ENCODE results near the gene CPEB4.

DNA sequence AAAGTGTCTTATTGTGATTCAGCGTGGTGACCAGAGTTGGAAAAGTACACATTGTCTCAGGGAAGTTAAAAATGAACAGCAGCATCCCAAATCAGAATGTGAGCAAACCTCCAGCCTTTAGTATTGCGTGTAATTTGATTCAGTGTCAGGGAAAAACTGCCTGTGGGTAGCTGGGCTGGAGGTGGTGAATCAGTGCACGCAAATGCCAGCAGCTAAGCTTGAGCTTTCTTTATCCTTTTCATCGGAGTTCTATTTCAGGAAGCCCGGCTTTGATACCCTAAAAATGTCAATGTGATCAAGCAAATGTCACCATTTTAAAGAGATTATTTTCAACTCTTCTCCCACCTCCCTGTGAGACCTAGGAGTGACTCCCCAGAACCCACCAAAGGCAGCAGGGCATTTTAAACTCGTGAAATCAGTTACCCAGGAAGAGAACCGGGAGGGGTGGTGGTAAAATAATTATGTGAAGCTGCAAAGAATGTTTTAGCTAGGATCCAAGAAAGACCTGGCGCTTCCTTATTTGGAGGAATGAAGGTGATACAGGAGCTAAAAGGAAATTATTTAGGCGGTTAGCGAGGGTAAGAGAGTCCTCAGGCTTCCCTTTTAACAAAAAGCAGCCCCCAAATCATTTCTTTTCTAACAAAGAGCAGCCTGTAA, 75.2 kb downstream of the CPEB4 start:
- TF ChIP-seq, protein P1, sequence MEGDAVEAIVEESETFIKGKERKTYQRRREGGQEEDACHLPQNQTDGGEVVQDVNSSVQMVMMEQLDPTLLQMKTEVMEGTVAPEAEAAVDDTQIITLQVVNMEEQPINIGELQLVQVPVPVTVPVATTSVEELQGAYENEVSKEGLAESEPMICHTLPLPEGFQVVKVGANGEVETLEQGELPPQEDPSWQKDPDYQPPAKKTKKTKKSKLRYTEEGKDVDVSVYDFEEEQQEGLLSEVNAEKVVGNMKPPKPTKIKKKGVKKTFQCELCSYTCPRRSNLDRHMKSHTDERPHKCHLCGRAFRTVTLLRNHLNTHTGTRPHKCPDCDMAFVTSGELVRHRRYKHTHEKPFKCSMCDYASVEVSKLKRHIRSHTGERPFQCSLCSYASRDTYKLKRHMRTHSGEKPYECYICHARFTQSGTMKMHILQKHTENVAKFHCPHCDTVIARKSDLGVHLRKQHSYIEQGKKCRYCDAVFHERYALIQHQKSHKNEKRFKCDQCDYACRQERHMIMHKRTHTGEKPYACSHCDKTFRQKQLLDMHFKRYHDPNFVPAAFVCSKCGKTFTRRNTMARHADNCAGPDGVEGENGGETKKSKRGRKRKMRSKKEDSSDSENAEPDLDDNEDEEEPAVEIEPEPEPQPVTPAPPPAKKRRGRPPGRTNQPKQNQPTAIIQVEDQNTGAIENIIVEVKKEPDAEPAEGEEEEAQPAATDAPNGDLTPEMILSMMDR (IDR thresholded peaks at IDR 0.05; ENCODE audit: insufficient read depth, low read length, poor library complexity, severe bottlenecking), result no peak
- TF ChIP-seq EZH2phosphoT487 (conservative IDR thresholded peaks at IDR 0.05; ENCODE audit: low read length), result no peak

All from SU-DHL-6 (cell line).